K562 (cell line): ENCODE measurements around the gene KMT2C. TPM values are rescaled to one million over a fixed set of nuclear protein-coding genes. Genes with fewer than 3 reads are reported as not detected.

Source experiments
- MGA ChIP-seq: fragments of 450-650 bp; IDR thresholded peaks from 2 replicates; pipeline ENCODE4 v1.6.1; 2016; ENCODE audit warnings: mild to moderate bottlenecking, moderate library complexity
- polyA plus RNA-seq, 8 experiments: library from polyadenylated mRNA; depleted of rRNA in 4 of 8; stranded (reverse) in 5 of 8; unstranded in 3 of 8; fragments of >200 nt; fragmentation: Nextera tagmentation in 2 of 8; fragmentation: Illumina TruSeq in 1 of 8; extraction: Ambion mirVana in 2 of 8; extraction: Trizol in 1 of 8; gene quantifications; 2 replicates each; pipeline versions ENCODE4 v1.2.1 to v1.2.3, GENCODE V29; 2011 to 2014; ENCODE audit warnings: inconsistent platforms in 1 of 8, missing spikeins in 1 of 8
- total RNA-seq, 7 experiments: library from RNA; depleted of rRNA in 6 of 7; stranded (reverse); fragments of >200 nt in 6 of 7; fragmentation: Illumina TruSeq in 2 of 7; extraction: Trizol in 2 of 7; gene quantifications; 2 replicates each; pipeline versions ENCODE4 v1.2.1 to v1.2.3, GENCODE V29; 2011 to 2021; ENCODE audit warnings: low replicate concordance in 1 of 7

KMT2C gene
- total and polyA plus RNA-seq, 9 of the 15 experiments (the other 6 are each of a cell fraction or from before 2014, with no cell fraction given) = 4.9 to 67.8 (median 27.1) TPM

GRCh38 chr7:152469576-152469975, 33.8 kb upstream of the KMT2C start (continued):
- TF ChIP-seq MGA = peak; percentile 65; the same call in 1 of the 2 replicates
